Subcutaneous adipose tissue (tissue), 4 donors: Measurements from ENCODE around the gene DOLPP1. TPM values are rescaled to one million over a fixed set of nuclear protein-coding genes. Genes with fewer than 3 reads are reported as not detected.

ENCODE experiments used
- total RNA-seq, 4 donors: library from RNA; depleted of rRNA; stranded (reverse); fragments of >200 nt; gene quantifications; one replicate each; pipeline ENCODE4 v1.1.0, GENCODE V29; 2016
- TF ChIP-seq, protein P1 (sequence below): fragments of 450-650 bp; IDR thresholded peaks from one replicate; pipeline ENCODE4 v1.5.1; 2016; ENCODE audit warnings: low read depth, mild to moderate bottlenecking, control low read depth, antibody characterized with exemption, moderate library complexity

Gene DOLPP1
- total RNA-seq, 4 donors from 2014 or later, result 3.3 to 10.0 (median 5.0) TPM

DNA sequence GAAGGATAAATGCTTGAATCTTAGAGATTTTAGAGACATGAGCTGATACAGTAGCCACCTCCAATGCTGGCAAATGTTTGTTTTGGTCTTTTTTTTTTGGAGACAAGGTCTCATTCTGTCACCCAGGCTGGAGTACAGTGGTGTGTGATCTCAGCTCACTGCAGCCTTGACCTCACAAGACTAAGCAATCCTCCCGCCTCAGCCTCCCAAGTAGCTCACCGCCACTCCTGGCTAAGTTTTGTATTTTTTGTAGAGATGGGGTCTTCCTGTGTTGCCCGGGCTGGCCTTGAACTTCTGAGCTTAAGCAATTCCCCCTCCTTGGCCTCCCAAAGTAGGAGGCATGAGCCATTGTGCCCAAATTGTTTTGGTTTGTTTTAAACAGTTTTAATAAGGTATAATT lies 6.8 kb upstream of the DOLPP1 start:
- TF ChIP-seq, protein P1, sequence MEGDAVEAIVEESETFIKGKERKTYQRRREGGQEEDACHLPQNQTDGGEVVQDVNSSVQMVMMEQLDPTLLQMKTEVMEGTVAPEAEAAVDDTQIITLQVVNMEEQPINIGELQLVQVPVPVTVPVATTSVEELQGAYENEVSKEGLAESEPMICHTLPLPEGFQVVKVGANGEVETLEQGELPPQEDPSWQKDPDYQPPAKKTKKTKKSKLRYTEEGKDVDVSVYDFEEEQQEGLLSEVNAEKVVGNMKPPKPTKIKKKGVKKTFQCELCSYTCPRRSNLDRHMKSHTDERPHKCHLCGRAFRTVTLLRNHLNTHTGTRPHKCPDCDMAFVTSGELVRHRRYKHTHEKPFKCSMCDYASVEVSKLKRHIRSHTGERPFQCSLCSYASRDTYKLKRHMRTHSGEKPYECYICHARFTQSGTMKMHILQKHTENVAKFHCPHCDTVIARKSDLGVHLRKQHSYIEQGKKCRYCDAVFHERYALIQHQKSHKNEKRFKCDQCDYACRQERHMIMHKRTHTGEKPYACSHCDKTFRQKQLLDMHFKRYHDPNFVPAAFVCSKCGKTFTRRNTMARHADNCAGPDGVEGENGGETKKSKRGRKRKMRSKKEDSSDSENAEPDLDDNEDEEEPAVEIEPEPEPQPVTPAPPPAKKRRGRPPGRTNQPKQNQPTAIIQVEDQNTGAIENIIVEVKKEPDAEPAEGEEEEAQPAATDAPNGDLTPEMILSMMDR, result no peak

DNA sequence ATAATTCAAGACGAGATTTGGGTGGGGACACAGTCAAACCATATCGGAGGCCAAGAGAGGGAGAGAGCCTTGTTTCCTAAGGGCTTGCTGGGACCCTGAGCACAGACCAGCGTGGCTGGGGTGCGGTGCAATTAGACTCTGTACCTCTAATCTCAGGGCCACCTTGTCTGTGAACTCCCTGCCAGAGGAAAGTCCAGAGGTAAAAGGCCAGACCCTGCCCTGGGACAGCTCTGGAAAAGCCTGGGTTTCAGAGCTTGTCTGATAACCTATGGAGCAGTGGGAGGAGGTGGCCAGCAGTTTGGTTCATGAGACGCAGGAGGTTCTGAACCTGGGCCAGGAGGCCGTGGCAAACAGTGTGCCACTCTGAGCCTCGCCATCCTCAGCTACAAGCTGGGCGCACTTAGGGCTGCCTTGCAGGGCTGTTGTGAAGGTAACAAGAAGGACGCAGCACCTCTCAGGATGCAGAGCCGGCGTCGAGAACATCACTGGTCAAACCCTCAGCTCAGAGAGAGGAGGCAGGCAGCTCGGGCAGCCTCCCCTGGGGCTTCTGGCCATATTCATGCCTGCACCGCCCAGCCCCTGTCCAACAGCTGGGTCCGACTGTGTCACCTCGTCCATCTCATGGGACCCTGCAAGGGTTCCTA lies 4.8 kb upstream of the DOLPP1 start:
- TF ChIP-seq, protein P1, result no peak

DNA sequence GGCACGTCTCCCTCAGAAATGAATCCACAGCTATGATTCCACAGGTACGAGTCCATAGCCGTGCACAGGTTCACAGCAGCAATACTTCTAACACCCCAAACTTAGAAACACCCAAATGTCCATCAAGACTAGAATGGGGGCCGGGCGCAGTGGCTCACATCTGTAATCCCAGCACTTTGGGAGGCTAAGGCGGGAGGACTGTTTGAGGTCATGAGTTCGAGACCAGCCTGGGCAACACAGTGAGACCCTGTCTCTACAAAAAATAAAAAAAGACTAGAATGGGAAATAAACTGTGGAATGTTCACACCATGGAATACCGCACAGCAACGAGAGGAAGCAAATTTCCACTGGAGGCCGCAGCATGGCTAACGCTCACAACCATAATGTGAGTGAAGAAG lies 4.3 kb upstream of the DOLPP1 start:
- TF ChIP-seq, protein P1, result no peak

DNA sequence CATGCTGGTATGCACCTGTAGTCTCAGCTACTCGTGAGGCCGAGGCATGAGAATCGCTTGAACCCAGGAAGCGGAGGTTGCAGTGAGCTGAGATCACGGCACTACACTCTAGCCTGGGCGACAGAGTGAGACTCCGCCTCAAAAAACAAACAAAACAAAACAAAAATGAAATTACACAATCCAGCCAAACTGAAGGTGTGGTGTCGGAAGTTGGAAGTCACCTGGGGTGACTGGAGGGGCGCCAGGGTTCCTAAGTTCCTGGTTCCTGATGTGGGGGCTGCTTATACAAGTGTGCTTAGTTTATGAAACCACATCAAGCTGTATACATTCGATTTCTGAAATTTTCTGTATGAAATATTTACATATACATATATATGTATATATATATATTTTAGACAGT lies 3.7 kb upstream of the DOLPP1 start:
- TF ChIP-seq, protein P1, result no peak

DNA sequence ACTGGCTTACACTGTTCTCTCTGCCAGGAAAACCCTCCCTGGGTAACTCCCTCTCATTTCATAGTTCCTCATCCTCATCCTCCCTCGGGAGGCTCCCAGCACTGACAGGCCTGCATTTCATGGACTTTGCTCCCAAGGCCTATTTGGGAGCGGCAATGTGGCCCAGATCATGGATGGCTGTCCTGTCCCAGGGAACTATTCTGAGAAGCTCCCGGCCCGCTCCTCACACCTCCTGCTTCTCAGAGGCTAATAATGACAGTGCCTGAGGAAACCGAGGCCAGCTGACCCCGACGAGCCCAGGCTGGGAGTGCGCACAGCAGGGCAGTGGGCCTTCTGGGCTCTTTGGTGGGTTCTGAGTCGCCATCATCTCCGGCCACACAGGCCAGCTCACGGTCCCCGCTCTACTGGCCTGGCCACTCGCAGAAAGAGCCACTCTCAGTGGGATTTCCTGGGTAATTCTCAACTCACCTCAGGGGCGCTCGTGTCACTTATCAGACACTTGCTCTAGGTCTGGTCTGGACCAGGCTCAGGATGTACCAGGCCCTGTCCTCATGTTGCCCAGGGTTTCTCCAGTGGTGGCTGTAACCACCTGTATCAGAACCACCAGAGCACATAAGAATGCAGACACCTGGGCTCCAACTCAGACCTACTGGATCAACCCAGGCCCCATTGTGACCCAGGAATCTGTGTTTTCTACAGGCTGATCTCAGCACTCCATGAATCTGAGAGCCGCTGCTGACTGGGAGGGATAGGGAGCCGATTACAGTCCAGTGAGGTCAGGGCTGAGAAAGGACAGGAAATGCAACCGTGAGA lies 2.0 kb upstream of the DOLPP1 start:
- TF ChIP-seq, protein P1, result no peak

DNA sequence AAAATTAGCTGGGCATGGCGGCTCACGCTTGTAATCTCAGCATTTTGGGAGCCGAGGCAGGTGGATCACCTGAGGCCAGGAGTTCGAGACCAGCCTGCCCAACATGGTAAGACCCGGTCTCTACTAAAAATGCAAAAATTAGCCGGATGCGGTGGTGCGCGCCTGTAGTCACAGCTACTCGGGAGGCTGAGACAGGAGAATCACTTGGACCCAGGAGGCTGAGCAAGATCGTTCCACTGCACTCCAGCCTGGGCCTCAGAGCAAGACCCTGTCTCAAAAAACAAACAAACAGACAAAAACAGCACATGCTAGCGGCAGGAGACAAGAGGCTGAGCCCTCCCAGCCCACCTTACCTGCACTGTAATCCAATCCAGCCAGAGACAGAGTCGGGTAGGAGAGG lies 1.1 kb upstream of the DOLPP1 start:
- TF ChIP-seq, protein P1, result no peak

DNA sequence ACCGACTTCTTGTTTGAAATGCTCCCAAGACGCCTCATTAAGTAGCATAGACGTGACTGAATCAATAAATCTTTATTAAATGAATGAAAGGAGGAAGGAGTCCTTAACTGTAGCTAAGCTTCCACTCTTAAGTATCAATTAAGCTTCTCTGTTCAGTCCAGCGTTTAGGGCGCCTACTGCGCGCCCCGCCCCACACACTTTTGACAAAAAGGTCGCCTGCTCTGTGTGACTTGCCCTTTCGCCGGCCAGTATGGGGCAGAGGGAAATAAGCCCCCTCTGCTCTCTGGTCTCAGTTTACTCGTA lies 662 bp upstream of the DOLPP1 start:
- TF ChIP-seq, protein P1, result no peak
